ENCODE results near the gene MRM3. TPM values are rescaled to one million over a fixed set of nuclear protein-coding genes. Genes with fewer than 3 reads are reported as not detected.
A peak's percentile ranks its signal among the peaks of the same experiment; 100 is the strongest.
"Not testable (repeated sequence)": the region's sequence is repeated elsewhere in the genome, so short reads cannot be mapped to it uniquely, and the experiment has no call there.

The MRM3 gene
- polyA plus RNA-seq (ENCODE audit: insufficient read depth in 1 of 5, insufficient read length in 5 of 5, low replicate concordance in 1 of 5), result 10 to 100 TPM; 12.8 to 17.5 (median 16.6) TPM
- long read RNA-seq, donor 1, transcript MRM3-201 (4 exons, 1,809 nt), result major isoform, 10 of 14 reads
- long read RNA-seq, donor 1, partial matches to known transcripts, result 0 of 14 reads
- long read RNA-seq, donor 1, other reads (novel, unspliced or antisense), result 0 of 14 reads
- long read RNA-seq, donor 2, partial matches to known transcripts, result 0 of 6 reads
- long read RNA-seq, donor 2, other reads (novel, unspliced or antisense), result 0 of 6 reads
- long read RNA-seq, donor 3, partial matches to known transcripts, result 0 of 7 reads
- long read RNA-seq, donor 3, other reads (novel, unspliced or antisense), result 0 of 7 reads
- long read RNA-seq, donor 4, partial matches to known transcripts, result 0 of 3 reads
- long read RNA-seq, donor 4, other reads (novel, unspliced or antisense), result 0 of 3 reads
- long read RNA-seq, donor 5, transcript MRM3-201 (4 exons, 1,809 nt), result major isoform, 9 of 13 reads
- long read RNA-seq, donor 5, partial matches to known transcripts, result 0 of 13 reads
- long read RNA-seq, donor 5, other reads (novel, unspliced or antisense), result 0 of 13 reads
- long read RNA-seq, donor 6, transcript MRM3-201 (4 exons, 1,809 nt), result major isoform, 6 of 8 reads
- long read RNA-seq, donor 6, partial matches to known transcripts, result 0 of 8 reads
- long read RNA-seq, donor 6, other reads (novel, unspliced or antisense), result 0 of 8 reads
- long read RNA-seq, donor 7, transcript MRM3-201 (4 exons, 1,809 nt), result major isoform, 8 of 11 reads
- long read RNA-seq, donor 7, partial matches to known transcripts, result 0 of 11 reads
- long read RNA-seq, donor 7, other reads (novel, unspliced or antisense), result 0 of 11 reads
- long read RNA-seq, donor 8, partial matches to known transcripts, result 0 of 3 reads
- long read RNA-seq, donor 8, other reads (novel, unspliced or antisense), result 0 of 3 reads

- DNase-seq, result peak; percentile 91 to 92
Measured at GRCh38 chr17:781805-782731, at the start of gene MRM3, which contains the start of gene GLOD4. TSS of gene MRM3 (plus strand) at chr17:782353. CDS start at chr17:782379, 26 bp downstream. TSS of gene GLOD4 (minus strand) at chr17:782280. CDS start at chr17:782255, 25 bp downstream.

- DNase-seq, result no peak
Measured at GRCh38 chr17:732902-733720, 49.0 kb upstream of the MRM3 start.

- no peak for DNase-seq
Measured at GRCh38 chr17:733743-734142, 48.4 kb upstream of the MRM3 start.

GRCh38 chr17:737561-738113, 44.5 kb upstream of the MRM3 start:
- DNase-seq, result no peak

- DNase-seq, result no peak
Measured at GRCh38 chr17:740240-741017, 41.7 kb upstream of the MRM3 start.

- DNase-seq, result no peak
Measured at GRCh38 chr17:742147-742793, 39.9 kb upstream of the MRM3 start.

GRCh38 chr17:743139-743538, 39.0 kb upstream of the MRM3 start:
- DNase-seq, result no peak

GRCh38 chr17:744937-745336, 37.2 kb upstream of the MRM3 start:
- no peak for DNase-seq

GRCh38 chr17:745406-745805, 36.7 kb upstream of the MRM3 start:
- no peak for DNase-seq

GRCh38 chr17:746181-746580, 36.0 kb upstream of the MRM3 start:
- DNase-seq, result no peak

GRCh38 chr17:746783-747629, 35.1 kb upstream of the MRM3 start:
- DNase-seq, result no peak

- DNase-seq, result not testable (repeated sequence)
Measured at GRCh38 chr17:748604-749003, 33.5 kb upstream of the MRM3 start.

- not testable (repeated sequence) for DNase-seq
Measured at GRCh38 chr17:749359-749758, 32.8 kb upstream of the MRM3 start.

GRCh38 chr17:750431-751037, 31.6 kb upstream of the MRM3 start:
- no peak for DNase-seq

GRCh38 chr17:751269-752001, 30.7 kb upstream of the MRM3 start:
- no peak for DNase-seq

- peak; percentile 92 to 94 for DNase-seq
Measured at GRCh38 chr17:752002-752619, 30.0 kb upstream of the MRM3 start, which contains the start of gene GEMIN4. TSS of gene GEMIN4 (minus strand) at chr17:752264. CDS start at chr17:752142, 122 bp downstream.
